Measurements from ENCODE around the gene ZNF70.

The ZNF70 gene

DNA sequence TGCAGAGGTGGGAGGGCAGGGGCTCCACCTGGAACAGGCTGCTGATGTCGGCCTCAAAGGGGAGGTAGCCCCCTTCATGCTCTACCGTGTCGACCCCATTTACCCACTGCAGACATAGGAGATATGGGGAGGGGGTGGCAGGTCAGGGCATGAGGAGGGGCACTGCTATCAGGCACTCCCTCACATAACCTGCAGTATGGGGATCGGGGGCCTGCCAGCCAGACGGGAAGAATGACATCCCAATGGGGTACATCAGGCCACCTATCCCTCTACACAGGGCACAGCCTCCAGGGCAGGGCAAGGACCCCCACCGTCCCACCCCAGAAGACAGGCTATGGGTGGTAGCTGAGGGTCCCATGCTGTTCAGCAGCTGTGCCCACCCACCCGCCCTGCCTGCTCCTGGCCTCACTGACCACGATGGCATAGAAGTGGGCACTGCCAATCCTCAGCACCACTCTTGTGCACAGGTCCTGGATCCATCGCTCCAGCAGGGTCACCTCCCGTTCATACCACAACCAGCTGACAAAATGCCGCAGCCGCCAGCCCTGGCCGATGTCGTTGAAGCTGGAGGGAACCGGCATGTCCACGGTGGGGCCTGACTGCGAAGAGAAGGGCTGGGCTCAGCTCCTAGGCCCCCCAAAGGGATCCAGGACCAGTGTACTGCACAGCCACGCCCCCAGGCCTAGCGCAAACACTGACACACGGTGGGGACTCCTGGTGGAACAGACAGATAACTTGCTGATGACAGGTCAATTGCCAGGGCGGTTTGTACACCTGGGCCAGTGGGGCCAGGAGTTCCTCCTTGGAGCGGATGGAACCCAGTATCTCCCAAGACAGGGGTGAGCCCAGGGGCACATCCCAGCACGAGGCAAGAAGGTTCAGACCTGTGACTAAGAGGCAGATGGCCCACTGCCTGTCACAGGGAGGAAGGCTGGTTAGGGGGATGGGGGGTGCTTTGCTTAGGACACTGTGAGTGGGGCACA lies 36.0 kb downstream of the ZNF70 start:
- no peak for DNase-seq

DNA sequence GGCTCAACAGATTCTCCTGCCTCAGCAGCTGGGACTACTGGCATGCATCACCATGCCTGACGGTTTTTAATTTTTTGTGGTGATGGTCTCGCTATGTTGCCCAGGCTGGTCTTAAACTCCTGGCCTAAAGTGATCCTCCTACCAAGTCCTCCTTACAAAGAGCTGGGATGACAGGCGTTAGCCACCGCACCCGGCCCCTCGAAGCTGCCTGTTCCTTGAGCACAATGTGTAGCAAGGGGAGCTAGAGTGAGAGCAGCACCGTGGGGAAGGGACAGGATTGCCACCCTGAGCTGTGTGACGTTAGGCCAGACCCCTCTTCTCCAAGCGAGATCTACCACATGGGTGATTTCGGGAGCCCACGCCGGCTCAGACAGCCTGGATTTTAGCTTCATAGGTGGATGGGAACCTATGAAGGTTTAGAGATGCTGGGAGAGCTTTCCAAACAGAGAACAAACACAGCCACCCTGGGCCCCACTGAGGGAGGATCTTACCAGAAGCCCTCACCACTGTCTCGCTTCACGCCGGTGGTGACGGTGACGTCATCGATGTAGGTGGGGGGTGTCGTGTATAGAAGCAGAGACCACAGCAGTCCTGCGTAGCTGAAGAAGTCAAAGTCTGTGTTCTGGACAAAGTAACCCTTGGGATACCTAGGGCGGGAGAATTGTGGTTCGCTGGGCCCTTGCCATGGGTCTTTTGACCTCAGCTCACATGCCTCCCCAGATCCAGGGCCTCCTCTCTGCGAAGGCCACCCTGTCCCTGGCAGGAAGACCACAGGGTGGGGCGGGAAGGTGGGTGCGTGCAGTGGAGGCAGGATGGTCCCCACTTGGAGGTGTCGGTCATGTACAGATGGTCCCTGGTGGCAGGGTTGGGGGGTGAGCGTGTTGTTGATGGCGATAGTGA lies 37.0 kb downstream of the ZNF70 start:
- no peak for DNase-seq

DNA sequence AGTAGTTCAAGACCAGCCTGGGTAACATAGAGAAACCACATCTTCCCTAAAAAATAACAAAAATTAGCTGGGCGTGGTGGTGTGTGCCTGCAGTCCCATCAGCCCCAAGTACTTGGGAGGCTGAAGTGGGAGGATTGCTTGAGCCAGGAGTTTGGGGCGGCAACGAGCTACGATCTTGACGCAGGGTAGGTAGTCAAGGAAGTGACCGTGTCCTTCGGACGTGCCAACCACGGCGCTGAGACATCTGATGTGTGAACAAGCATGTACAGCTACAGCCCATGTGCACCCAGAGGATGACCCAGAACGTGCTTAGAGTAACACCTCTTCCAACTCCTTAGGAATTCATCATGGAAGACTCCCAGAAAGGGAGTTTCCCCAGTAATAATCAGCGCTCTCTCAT lies 38.7 kb downstream of the ZNF70 start:
- no peak for DNase-seq

DNA sequence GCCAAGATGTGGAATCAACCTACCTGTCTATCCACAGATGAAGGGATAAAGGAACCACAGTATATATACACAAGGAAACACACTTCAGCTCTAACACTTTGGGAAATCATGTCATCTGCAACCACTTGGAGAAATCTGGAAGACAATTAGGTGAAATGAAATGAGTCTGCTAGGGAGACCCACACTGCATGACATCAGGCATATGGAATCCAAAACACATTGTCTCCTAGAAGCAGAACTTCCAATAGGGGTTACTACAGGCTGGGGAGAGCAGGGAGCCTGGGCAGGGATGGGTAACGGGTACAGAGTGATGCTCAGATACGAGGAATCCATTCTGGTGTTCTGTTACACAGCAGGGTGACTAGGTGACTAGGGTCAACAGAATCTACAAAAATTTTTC lies 41.8 kb downstream of the ZNF70 start:
- no peak for DNase-seq

DNA sequence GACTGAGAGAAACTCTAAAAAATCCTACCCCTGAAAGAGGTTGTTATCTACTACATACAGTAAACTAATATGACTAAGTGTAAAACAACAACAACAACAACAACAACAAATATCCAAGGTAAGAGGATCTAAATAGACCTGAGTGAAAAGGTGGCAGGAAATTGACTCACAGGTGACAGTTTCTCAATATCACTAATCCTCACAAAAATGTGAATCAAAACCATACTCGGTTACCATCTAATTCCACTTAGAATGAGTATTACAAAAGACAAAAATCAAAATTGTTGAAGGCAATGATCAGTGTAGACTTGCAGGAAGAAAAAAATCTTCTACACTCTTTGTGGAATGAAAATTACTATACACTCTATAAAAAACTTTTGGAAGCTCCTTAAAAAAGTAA lies 42.6 kb downstream of the ZNF70 start:
- no peak for DNase-seq

DNA sequence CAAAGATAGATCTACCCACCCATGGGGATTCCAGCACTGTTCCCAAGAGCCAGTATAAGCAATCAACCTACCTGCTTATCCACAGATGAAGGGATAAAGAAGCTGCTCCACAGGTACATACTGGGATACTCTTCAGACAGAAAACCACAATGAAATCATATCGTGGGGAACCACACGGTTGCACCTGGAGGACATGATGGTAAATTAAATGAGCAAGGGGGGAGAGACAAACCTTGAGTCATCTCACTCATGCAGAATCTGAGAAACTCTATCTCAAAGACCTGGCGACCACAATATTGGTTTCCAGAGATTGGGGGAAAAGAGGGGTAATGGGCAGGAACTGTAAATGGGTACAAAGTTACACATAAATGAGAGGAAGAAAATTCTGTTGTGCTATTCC lies 45.6 kb downstream of the ZNF70 start:
- DNase-seq: no peak

DNA sequence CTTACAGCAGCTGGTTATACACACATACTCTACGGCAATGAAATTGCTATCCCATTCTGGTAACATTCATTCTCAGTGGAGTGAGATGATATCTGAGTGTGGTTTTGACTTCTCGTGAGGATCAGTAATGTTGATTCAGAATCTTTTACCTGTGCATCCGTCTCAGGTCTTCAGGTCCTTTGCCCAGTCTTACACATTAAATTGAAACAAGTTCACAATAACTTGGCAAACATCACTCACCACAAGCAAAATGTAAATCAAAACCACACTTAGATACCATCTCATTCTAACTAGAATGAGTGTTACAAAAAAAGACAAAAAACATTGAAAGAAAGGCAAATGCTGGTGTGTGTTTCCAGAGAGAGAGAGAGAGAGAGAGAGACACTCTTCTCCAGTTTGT lies 46.1 kb downstream of the ZNF70 start:
- DNase-seq: no peak

DNA sequence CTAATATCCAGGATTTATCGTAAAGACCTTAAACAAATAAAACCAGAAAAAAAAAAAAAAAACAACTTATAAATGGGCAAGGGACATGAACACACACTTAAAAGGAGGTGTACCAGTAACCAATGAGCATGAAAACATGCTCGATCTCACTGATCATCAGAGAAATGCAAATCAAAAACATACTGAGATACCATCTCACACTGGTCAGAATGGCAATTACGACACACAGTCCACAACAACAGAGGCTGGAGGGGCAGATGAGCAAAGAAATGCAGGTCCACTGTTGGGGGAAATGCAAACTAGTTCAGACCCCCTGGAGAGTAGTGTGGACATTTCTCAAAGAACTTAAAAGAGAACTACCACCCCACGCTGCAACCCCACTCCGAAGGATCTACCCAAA lies 46.9 kb downstream of the ZNF70 start:
- no peak for DNase-seq

DNA sequence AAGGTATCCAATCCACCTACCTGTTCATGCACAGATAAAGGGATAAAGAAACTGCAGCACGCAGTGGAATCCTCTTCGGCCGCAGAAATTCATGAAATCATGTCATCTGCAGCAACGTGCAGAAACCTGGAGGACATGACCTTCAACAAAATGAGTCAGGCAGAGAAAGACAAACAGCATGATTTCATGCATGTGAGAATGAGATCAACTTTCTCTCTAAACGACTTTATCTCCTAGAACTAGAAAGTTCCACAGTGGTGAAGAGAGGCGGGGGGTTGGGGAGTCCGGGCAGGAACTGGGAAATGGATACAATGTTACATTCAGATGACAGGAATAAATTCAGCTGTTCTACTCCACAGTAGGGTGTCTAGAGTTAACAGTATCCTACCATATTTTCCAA lies 50.2 kb downstream of the ZNF70 start:
- DNase-seq: no peak

DNA sequence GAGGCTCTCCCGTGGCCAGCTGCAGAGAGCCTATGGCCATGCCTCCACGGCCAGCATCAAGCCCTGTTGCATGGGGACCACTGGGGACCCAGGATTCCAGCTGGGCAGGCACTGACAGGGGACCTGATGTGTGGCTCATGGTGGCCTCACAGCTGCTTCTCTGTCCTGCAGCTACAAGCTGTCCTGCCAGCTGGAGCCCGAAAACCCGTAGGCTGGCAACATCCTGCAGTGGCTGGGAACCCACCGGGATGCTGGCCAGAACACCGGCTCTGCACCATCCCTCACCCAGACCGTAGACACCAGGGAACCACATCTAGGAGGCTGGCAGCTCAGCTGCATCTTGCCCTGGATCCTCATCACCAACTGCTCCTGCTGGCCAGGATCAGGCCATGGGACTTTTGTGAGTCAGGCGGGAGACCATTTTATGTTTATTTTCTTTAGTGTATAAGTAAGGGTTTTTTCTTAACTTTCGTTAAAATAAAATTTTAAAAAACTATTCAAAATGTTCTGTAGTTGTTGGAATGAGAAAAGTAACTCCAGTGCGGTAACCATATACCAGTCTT lies 52.2 kb downstream of the ZNF70 start:
- no peak for DNase-seq

DNA sequence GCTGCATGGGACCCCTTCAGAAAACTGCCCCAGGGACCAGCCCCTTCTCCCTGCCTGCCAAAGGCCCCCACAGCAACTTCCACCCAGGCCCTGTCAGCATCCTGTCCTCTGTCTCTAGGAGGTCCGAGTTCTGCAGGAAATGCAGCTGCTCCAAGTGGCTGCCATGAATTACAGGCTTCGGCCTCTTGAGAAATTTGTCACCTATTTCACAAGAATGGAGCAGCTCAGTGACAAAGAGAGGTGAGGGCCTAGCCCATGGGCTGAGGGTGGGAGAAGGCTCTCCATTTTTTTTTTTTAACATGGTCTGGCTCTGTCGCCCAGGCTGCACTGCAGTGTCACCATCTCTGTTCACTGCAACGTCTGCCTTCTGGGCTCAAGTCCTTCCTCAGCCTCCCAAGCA lies 52.8 kb downstream of the ZNF70 start:
- no peak for DNase-seq

DNA sequence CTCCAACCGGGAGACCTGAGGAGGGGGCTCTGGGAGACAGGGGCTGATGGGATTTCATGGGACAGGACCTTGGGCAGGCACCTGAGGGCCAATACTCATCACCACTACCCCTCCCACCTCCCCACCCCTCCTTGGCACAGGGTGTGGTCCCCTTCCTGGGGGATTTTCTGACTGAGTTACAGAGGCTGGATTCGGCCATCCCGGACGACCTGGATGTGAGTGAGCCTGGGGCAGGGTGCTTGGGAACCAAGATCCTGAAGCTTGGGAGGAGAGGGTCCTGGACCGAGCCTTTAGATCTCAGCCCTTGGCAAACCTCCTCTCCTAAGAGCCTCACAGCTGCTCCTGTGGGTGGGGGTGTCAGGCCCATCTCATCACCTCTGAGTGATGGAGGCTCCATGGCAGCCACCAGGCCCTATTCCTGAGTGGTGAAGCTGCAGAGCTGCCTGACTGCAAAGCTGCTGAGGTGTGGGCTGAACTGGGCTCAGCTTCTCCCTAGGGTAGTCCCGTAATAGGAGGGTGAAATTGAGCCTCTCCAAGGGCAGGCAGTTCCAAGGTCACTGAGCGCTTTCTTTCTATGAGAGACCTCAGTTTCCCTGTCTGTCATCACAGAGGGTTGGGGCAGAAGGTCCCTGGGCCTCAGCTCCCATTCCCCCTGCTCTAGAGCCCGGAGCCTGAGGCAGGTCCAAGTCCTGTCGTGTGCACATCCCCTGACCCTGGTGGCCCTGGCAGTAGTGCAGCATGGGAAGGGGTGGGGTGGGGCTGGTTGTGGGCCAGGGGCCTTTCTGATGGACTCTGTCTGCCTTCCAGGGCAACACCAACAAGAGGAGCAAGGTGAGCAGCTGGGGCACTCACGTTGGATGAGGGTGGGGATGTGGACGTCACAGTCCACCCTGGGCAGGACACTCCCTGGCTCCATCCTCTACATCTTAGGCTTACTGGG lies 53.6 kb downstream of the ZNF70 start:
- DNase-seq: no peak

DNA sequence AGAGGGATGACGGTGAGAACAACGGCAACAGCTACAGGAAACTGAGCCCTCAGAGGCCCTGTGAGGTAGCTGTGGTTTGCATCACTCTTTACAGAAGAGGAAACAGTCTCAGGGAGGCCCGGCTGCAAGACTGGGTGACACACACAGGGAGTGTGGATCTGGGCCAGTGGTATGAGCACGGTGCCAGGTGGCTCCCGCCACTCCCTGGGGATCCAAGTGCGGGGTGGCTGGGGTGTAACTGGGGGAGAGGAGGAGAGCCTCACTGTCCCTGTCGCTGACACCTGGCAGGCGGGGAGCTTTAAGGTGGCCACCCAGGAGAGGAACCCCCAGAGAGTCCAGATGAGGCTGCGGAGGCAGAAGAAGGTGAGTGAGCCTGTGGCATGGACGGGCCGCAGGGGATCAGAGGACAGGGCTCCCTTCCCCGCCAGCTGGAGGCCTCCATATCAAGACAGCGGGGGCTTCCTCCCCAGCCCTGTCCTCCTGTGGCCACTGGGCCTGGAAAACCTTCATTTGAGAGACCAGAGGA lies 54.5 kb downstream of the ZNF70 start:
- DNase-seq: no peak

DNA sequence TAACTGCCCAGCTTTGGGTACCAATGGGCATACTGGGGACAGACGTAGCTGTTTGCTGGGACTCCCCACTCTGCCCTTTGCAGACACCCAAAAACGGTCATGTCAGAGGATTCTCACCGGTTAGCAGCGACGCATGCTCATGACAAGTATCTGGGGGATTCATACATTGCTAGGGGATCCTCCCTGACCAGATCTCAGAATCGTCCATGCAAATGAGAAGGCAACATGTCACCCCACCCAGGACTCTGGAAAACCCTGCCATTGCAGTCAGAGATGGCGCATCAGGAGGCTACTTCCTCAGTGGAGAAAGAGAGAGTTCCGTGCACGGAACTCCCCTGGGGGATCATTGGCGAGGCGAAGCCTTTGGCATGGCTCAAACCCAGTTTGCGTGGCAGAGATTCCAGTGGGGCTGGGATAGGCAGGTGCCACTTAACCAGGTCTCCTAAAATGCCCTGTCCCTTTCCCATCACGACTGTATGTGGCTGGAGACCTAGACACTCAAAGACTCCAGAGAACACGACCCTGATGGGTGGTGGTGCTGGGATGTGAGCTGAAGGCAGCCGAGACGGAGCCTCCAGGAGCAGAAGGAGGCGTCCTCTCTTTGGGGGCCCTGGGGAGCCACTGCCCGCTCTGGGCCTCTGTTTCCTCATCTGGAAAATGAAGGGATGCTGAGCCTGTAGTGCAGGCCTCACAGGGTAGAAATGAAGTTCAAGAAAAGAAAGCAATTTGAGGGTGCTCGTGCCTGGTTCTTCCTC lies 55.2 kb downstream of the ZNF70 start:
- DNase-seq: no peak

DNA sequence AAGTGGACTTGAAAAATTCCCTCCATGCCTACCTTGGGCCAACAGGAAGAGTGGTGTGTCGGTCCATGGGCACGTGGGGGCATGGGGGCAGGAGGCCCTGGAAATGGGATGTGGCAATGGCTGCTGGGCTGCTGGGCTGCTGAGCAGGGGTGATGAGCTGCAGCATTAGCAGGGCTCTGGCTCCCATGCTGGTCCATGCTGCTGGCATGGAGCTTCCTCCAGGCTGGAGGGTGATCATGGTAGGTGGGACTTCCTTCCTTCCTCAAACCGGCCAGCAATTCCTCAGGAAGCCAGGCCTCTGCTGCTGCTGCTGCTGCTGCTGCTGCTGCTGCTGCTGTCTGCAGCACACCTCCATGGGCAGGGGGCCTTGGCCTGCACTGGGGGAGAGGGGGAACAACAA lies 55.8 kb downstream of the ZNF70 start:
- no peak for DNase-seq

DNA sequence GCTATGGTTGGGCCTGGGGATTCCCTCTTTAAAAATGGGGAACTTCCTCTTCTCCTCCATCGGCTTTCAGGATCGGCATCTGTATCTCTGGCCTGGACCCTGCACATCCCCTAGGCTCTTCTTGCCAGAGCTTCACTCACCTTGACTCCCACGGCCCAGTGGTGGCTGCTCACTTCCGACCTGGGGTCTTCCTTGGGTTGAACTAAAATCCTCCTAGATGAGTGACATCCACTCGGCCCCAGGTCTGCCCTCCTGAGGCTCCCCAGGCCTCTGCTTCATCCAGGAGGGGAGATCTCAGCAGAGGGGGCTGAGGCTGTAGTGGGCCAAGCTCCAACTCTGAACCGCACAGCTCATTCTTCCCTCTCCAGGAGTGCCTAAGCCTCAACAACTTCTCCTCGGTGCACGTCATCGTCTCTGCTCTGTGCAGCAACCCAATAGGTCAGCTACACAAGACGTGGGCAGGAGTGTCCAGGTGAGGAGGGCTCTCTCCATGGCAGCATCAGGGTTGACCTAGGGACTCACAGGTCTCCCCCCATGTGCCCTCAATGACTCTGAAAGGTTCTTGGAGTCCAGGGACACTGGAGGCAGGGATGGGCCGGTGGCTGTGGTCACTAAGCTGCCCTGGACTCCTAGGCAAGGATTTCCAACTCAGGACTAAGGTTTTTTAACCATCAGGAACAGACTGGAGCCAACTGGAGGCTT lies 56.8 kb downstream of the ZNF70 start:
- no peak for DNase-seq

DNA sequence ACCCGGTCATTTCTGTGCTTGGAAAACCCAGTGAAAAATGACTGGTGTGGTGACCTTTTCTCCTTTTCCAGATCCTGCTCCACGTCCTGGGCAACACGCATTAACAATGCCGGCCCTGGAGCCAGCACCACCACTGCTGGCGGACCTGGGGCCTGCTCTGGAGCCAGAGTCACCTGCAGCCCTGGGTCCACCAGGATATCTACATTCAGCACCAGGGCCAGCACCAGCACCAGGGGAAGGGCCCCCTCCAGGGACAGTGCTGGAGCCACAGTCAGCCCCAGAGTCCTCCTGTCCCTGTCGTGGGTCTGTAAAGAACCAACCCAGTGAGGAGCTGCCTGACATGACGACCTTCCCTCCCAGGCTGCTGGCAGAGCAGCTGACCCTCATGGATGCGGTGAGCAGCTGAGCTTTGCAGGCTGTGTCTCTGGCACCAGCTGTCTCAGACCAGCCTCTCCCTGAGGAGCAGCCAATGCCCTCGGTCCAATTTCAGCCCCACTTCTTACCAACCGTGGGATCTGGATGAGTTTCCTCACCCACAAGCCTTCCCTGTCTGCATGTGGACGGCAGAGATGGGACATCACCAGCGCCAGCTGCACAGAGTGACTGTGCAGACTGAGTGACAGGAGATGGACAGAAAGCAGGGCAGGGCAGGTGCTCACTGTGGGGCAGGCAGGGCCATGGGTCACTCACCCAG lies 58.2 kb downstream of the ZNF70 start:
- DNase-seq: no peak

DNA sequence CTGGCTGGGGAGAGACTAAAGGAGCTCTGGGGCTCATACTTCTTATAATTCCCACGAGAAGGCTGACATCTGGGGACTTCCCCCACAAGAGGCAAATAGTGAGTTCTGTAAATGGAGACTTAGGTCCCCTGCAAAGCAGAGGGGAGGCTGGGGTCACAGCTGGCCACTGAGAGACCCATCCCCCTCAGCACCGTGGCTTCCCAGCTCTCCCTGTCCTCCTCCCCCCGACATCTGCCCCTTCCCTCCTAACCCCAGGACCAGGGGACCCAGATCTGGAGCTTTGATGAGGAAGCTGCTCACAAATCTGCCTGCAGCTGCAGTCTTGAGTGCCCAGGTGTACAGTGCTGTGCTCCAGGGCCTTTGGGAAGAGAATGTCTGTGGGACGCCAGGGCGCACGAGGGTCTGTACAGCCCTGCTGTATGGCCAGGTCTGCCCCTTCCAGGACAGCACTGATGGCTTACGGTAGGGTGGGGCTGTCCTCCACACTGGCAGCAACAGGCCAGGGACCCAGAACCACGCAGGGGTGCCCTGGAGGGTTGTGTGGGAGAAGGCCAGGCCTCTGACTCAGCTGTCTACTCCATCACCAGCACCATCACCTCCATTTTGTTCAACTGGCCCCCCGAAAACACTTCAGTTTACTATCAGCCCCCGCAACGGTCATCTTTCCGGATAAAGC lies 59.0 kb downstream of the ZNF70 start:
- no peak for DNase-seq

DNA sequence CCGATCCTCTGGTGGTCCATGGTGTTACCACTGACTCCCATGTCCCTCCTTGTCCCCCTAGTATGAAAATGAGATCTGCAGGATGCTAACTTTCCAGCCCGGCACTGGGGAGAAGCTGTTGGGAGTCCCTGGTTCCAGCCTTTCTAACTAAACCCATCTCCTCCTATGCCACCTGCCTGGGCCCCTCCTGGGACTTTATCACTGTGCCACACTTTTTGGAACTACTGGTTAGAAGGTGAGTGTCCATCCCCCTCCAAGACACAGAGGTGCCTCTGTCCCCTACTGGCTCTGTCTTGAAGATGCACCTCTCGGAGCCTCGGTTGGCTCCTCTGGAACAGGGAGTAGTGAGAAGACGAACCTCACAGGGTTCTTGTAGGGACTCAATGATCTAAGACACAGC lies 60.2 kb downstream of the ZNF70 start, which contains the start of gene RGL4:
Gene RGL4 (plus strand): TSS at position 301 of the 400 bp plus-strand sequence. CDS start 1,018 bp downstream, outside the sequence.
- DNase-seq: no peak
